MCF 10A (cell line): ENCODE measurements around the gene FGFR3. TPM values are rescaled to one million over a fixed set of nuclear protein-coding genes. Genes with fewer than 3 reads are reported as not detected.

Source experiments
- BruUV-seq: library from RNA; stranded (reverse); fragments of 400-500 nt; replicated peaks from 2 replicates; lab custom pipeline; 2021; lab: Mats Ljungman, UMichigan
- CTCF ChIA-PET: fragments of 300-600 bp; sonication (Branson Sonifier 250); formaldehyde crosslinking; extraction: SDS; loops from one replicate; lab custom pipeline; 2021; ENCODE audit warnings: antibody characterized with exemption, inconsistent platforms; lab: Yijun Ruan, JAX
- POLR2A ChIA-PET: fragments of 300-600, 350-650 bp; sonication (Branson Sonifier 250); formaldehyde crosslinking; extraction: SDS; loops from one replicate; lab custom pipeline; 2020; ENCODE audit warnings: antibody characterized with exemption, inconsistent platforms; lab: Yijun Ruan, JAX
- DNase-seq: peaks from one replicate; pipeline ENCODE4 v3.0.0-alpha.2; 2018; ENCODE audit not compliant: unreplicated experiment
- H3K27ac Mint-ChIP-seq: one replicate; pipeline ENCODE4 v1.8.0; 2022; ENCODE audit warnings: mild to moderate bottlenecking, low read depth, mixed read lengths; ENCODE audit not compliant: unreplicated experiment
- H3K27me3 Mint-ChIP-seq: one replicate; pipeline ENCODE4 v1.8.0; 2022; ENCODE audit warnings: mixed read lengths; ENCODE audit not compliant: insufficient read depth, unreplicated experiment
- H3K36me3 Mint-ChIP-seq: one replicate; pipeline ENCODE4 v1.8.0; 2022; ENCODE audit warnings: mild to moderate bottlenecking, moderate library complexity, mixed read lengths; ENCODE audit not compliant: insufficient read depth, unreplicated experiment
- H3K4me1 Mint-ChIP-seq: one replicate; pipeline ENCODE4 v1.8.0; 2022; ENCODE audit warnings: mixed read lengths; ENCODE audit not compliant: insufficient read depth, unreplicated experiment
- H3K4me3 Mint-ChIP-seq: one replicate; pipeline ENCODE4 v1.8.0; 2022; ENCODE audit warnings: mild to moderate bottlenecking, moderate library complexity, mixed read lengths; ENCODE audit not compliant: unreplicated experiment
- H3K9me3 Mint-ChIP-seq: one replicate; pipeline ENCODE4 v1.8.0; 2022; ENCODE audit warnings: mixed read lengths; ENCODE audit not compliant: unreplicated experiment
- CTCF ChIP-seq: fragments of 200-600 bp; IDR thresholded peaks from one replicate; pipeline ENCODE4 v1.8.0; 2022; ENCODE audit warnings: antibody characterized with exemption, mild to moderate bottlenecking; ENCODE audit not compliant: unreplicated experiment
- intact Hi-C: fragments of 100-400 bp; cut with micrococcal nuclease; formaldehyde crosslinking; loops from 2 replicates; pipeline ENCODE4 v1.14.1; 2022
- total RNA-seq: library from RNA; stranded (reverse); gene quantifications from 2 replicates; pipeline ENCODE4 v1.2.3, GENCODE V29; 2022

The FGFR3 gene
- total RNA-seq, 1 experiment from 2014 or later: 6.5 TPM

GRCh38 chr4:1752284-1753041 is 40.6 kb upstream of the FGFR3 start:
- Mint-ChIP-seq H3K4me1 (no peaks in the 10 kb centered on the region), H3K4me3 (no peak overlapping the region), H3K27me3 (no peaks in the 10 kb centered on the region), H3K9me3 (no peaks in the 10 kb centered on the region), H3K27ac (no peak overlapping the region), H3K36me3 (no peaks in the 10 kb centered on the region)
- intact Hi-C loops: no loop called here
- TF ChIP-seq CTCF: no peak
- peak; percentile 70 for DNase-seq
- no TSS peak for BruUV-seq
- ChIA-PET CTCF (interaction anchor here (0.6 to 2.4 kb wide), 14 partner anchors 21 to 156 kb away, joined by 3 to 29 read pairs (median 4); no protein-coding TSS in a partner anchor), POLR2A (interaction anchor here (0.6 to 2.1 kb wide), 12 partner anchors 20 to 677 kb away, joined by 3 to 22 read pairs (median 4); partner anchors contain the start of genes FGFR3, TACC3 and TMEM129)

GRCh38 chr4:1753294-1753696 is 39.8 kb upstream of the FGFR3 start:
- ChIA-PET CTCF (interaction anchor here (1.0 to 2.0 kb wide), 4 partner anchors 23 to 146 kb away, joined by 4 to 13 read pairs (median 7); no protein-coding TSS in a partner anchor), POLR2A (interaction anchor here (0.7 to 2.1 kb wide), 4 partner anchors 28 to 55 kb away, joined by 3 to 22 read pairs (median 10); partner anchors contain the start of gene FGFR3)
- no peaks in the 10 kb centered on the region for H3K36me3 Mint-ChIP-seq
- no peak overlapping the region for H3K4me3 Mint-ChIP-seq
- H3K9me3 Mint-ChIP-seq: no peaks in the 10 kb centered on the region
- TF ChIP-seq CTCF: no peak
- BruUV-seq: no TSS peak
- H3K27ac Mint-ChIP-seq: no peak overlapping the region
- H3K27me3 Mint-ChIP-seq: no peaks in the 10 kb centered on the region
- intact Hi-C loops: no loop called here
- DNase-seq: no peak
- H3K4me1 Mint-ChIP-seq: peaks cover 6% of the 10 kb centered on the region

GRCh38 chr4:1753697-1754311 is 39.3 kb upstream of the FGFR3 start:
- H3K9me3 Mint-ChIP-seq: no peaks in the 10 kb centered on the region
- CTCF ChIA-PET: interaction anchor here (0.7 to 1.8 kb wide), 3 partner anchors 37 to 146 kb away, joined by 3 to 8 read pairs (median 4); no protein-coding TSS in a partner anchor
- H3K4me3 Mint-ChIP-seq: no peak overlapping the region
- TF ChIP-seq CTCF: no peak
- DNase-seq: no peak
- BruUV-seq: no TSS peak
- POLR2A ChIA-PET: interaction anchor here (0.7 to 1.0 kb wide), 2 partner anchors 27 to 38 kb away, joined by 3 read pairs; no protein-coding TSS in a partner anchor
- H3K4me1 Mint-ChIP-seq: peaks cover 6% of the 10 kb centered on the region
- intact Hi-C loops: no loop called here
- H3K27me3 Mint-ChIP-seq: no peaks in the 10 kb centered on the region
- no peaks in the 10 kb centered on the region for H3K36me3 Mint-ChIP-seq
- H3K27ac Mint-ChIP-seq: no peak overlapping the region

GRCh38 chr4:1754336-1754735 is 38.8 kb upstream of the FGFR3 start:
- peaks cover 6% of the 10 kb centered on the region for H3K4me1 Mint-ChIP-seq
- no peak for TF ChIP-seq CTCF
- ChIA-PET POLR2A (interaction anchor here (1.0 kb wide), 1 partner anchor 37 kb away, joined by 3 read pairs; no protein-coding TSS in a partner anchor), CTCF (interaction anchor here (0.7 to 1.8 kb wide), 3 partner anchors 37 to 145 kb away, joined by 3 to 8 read pairs (median 4); no protein-coding TSS in a partner anchor)
- intact Hi-C loops: no loop called here
- H3K4me3 Mint-ChIP-seq: no peak overlapping the region
- no peaks in the 10 kb centered on the region for H3K36me3 Mint-ChIP-seq
- no peak overlapping the region for H3K27ac Mint-ChIP-seq
- no peaks in the 10 kb centered on the region for H3K27me3 Mint-ChIP-seq
- H3K9me3 Mint-ChIP-seq: no peaks in the 10 kb centered on the region
- DNase-seq: no peak
- BruUV-seq: no TSS peak
